Stimulated activated CD4-positive, alpha-beta T cell treated with anti-CD3 and anti-CD28 coated beads, Interleukin-4, amount 100 ng/mL, for 4 hours (primary cell): ENCODE results near the gene MYEOV.

Source experiments
- DNase-seq, 2 experiments: peaks; one replicate each; pipeline ENCODE4 v3.0.0-alpha.2; 2020

MYEOV gene

GRCh38 chr11:69287968-69288882 lies 5.7 kb upstream of the MYEOV start:
- no peak for DNase-seq

DNA sequence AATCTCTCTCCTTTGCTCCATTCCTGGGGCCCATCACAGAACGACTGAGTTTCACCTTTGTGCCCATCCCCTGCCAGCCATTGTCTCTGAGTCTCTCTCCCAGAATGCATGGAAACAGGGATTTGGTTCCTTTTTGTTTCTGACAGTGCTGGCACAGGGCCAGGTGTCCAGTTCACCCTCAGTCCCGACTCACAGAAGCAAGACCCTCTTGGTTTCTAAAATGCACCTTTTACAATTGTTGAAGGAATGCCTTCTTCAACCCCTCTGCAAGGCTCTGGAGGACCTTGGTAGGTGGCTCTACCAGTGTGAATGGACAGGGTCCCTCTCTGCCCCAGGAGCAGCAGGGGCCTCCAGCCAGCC lies 5.1 kb upstream of the MYEOV start:
- DNase-seq, result no peak

DNA sequence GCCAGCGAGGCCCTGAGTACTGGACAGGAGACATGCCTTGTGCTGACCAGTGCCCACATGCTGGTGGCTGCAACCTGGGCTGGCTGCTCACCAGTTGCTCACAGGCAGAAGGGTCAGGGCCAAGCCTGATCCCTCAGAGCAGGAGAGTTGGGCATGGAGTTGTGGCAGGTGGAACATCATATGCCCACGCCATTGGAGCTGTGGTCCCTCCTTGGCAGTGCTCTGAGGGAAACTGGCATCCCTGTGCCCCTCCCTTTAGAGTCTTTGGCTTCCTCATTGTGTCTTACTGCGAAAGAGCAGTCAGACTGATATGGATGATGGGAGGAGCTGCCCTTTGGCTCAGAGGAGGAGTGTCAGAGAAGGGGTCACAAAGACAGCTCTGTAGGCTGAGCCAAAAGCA lies 3.1 kb upstream of the MYEOV start:
- DNase-seq, result no peak

GRCh38 chr11:69291459-69292110 lies 2.4 kb upstream of the MYEOV start:
- DNase-seq, result no peak

DNA sequence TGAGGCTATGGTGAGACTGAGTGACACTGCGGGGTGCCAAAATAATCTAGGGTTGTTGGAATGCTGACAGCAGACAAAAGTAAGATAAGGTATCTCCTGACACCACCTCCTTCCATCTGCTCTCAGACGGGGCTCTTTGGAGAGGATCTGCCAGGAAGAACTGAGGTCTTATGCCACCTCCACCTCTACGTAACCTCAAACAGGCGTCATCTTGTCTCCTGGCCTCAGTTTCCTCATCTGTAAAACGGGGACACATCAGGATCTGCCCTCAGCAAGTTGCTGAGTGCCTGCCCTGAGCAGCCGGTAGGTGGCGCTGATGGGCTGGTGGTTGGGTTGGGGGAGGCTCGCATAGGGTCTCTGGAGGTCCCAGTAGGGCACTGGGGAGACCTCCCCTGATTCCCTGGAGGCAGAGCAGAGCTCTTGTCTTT lies 1.7 kb upstream of the MYEOV start:
- peak; percentile 43 to 58 for DNase-seq

GRCh38 chr11:69293087-69293486 lies 868 bp upstream of the MYEOV start:
- no peak for DNase-seq

- no peak for DNase-seq
These were observed 670 bp downstream of the MYEOV start for GRCh38 chr11:69294571-69295078.

DNA sequence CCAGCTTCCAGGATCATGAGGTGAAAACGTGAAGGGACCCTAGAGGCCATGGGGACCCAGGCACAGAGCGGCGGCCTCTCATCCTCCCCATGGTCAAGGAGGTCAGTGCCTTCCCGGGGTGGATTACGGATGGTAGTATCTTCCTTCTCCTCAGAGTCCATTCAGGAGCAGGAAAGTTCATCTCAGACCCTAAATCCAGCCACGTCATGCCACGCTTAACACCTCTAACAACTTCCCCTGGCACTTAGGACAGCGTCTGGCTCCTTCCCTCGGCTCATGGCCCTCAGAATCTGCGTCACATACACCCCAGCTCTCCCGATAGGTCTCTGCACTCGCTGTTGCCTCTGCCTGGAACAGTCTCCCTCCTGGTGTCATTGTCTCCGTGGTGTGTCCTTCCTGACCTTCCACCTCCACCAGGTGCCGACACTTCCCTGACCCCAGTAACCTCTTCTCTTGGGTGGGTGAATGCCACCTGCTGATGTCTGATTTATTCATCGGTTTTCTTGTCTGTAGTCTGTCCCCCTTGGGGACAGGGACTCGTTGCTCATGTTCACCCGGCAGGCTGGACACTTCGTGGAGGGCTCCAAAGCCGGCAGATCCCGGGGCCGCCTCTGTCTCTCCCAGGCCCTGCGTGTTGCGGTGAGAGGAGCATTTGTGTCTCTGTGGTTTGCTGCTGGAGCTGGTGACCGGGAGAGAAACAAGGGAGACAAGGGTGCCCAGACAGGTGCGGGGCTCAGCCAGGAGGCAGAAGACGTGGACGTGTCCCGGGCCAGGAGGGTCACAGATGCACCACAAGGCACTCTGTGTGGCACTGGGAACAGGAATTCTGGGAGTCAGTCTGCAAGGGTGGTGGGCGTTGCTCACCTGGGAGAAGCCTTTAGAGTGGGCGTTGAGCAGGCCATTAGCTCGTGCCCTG lies 1.4 kb downstream of the MYEOV start:
- DNase-seq, result no peak

GRCh38 chr11:69295995-69296889 lies 2.3 kb downstream of the MYEOV start:
- no peak for DNase-seq

GRCh38 chr11:69296890-69297786 lies 3.2 kb downstream of the MYEOV start:
- peak; percentile 58 to 59 for DNase-seq

GRCh38 chr11:69297787-69298266 lies 3.9 kb downstream of the MYEOV start:
- peak in 1 of 2 experiments; percentile 13 for DNase-seq

DNA sequence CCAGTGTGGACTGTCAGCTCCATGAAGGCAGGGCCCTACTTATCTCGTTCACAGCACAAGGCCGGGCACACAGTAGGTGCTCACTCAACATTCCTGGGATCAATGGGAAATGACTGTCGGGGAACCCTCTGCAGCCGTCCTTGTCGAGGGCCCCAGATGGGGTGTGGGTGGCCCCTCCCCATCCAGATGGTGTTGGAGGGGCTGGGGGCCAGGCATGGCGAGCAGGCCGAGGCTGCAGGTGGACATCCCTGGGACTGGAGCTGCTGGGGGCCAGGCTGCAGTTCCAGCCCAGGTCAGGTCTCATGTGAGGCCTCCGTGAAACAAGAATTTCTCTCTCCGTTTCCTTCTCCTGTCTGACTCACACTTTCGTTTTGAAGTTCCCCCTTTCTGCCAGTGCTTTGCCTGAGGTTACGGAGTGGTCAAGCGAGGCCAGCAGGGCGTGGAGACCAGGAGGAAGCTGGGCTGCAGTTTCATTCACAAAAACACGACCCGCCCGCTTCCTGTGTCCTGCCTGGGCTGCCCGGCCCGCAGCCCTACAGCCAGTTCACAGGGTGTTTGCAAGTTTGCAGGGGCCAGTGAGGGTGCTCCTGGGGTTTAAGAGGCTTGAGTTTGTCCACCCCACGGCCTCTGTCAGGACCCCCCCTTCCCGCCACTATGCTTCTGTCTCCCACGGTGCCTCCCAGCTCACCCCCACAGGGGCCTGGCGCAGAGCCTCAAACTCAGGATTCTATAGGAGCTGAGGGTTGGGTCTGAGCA lies 4.5 kb downstream of the MYEOV start:
- peak in 1 of 2 experiments; percentile 6 for DNase-seq

GRCh38 chr11:69299023-69299461 lies 5.1 kb downstream of the MYEOV start:
- no peak for DNase-seq

DNA sequence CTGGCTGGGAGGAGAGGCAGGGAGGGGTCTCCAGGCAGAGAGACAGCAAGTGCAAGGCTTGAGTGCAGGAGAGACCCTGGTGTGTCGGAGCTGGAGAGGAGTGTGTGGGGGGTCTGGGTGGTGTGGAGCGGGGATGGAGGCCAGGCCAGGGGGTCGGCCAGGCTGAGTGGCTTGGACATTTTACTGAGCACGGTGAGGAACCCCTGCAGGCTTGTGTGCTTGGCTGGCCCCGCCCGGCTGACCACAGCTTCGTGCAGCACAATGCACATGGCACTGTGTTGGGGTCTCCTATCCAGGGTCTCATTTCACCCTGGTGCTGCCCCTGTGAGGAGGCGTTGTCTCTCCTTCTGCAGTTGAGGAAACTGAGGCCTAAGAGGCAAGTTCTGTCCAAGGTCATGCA lies 5.6 kb downstream of the MYEOV start:
- DNase-seq, result no peak

DNA sequence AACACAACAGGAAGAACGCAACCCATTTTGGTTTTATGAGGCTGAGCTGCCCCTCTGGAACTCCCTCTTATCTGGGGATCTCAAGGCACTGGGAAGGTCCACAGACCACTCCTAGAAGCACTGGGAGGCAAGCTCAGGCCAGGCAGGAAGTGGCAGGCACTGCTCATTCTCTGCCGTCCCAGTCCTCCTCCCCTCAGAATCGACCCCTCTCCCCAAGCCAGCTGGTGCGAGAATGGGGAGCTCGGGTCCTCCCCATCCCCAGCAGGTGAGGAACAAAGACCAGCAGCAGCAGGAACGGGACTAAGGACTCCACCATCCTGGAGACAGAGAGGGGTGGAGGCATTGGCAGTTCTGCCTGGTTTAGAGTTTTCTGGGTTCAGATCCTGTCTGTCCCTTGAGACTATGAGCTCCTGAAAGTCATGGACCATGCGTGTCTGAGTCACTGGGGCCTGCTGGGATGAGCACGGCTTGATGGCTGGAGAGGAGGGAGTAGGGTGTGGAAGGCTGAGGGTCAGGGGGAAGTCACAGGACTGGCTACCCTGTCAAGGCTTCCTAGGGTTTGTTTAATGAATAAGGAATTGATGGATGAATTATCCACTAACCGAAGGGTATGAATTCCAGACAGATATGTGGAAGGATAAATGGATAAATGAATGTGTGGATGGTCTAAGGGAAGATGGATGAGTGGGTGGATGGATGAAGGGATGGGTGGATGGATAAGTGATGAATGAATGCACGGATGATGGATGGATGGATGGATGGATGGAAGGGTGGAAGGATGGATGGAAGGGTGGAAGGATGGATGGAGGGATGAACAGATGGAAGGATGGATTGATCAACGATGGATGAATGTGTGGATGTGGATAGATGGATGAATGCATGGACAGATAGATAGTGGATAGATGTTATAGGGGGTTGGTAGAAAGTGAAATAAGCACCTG lies 6.4 kb downstream of the MYEOV start:
- DNase-seq, result no peak

DNA sequence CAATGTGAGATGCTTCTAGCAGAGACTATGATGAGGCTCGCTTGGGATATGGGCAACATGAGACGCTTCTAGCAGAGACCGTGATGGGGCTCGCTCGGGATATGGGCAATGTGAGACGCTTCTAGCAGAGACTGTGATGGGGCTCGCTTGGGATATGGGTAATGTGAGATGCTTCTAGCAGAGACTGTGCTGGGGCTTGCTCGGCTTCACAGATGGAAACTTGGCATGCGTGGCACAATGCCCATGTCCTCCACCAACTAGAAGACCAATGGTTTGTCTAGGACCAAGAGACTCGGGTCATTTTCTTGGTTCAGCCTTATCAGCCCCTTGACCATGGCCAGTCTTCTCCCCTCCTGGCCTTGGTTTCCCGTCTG lies 7.1 kb downstream of the MYEOV start:
- no peak for DNase-seq

DNA sequence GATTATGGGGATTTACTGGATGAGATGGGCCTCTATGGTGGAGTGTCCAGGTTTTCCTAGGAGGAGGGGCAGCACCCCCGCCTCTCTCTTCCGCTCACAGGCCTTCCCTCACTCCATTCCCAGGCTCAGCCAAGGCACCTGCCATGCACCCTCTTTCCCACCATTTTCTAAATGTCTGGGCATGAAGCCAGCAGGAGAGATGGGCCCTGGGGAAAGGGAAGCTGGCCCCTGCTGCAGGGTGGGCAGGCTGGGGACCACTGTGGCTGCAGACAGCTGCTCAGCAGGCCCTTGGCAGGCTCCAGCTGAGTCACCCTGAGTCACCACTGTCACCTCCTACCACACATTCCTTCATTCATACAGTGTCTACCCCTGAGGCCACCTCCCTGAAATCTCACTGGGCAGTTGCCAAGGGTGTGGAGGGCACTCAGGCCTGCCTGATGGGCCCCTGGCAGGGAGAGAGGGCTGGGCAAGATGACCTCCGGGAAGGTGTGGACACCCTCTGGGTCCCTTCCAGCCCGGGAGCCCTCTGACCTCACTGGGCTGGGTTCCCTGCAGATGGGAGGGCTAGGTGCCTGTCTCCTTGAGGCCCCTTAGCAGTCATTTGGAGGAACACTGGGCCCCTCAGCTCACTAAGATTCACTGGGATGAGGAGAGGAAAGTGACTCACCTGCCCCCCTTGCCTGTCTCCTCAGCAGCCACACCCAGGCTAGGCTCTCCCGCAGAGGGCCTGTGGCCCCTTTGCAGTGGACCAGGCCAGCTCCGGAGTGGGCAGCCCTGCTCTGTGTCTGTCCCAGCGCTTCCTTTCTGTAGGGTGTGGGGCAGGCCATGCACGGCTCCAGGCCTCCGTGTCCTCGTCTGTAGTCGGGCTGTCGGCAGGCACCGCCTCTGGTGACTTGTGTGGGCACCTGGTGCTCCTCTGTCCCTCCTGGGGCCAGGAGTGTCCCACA lies 7.8 kb downstream of the MYEOV start:
- DNase-seq, result peak in 1 of 2 experiments; percentile 32
